CD14-positive monocyte (primary cell): ENCODE measurements around the gene OTUD3. TPM values are rescaled to one million over a fixed set of nuclear protein-coding genes. Genes with fewer than 3 reads are reported as not detected.
"Not testable (repeated sequence)": the region's sequence is repeated elsewhere in the genome, so short reads cannot be mapped to it uniquely, and the experiment has no call there.

Experiments used
- DNase-seq, 3 donors: peaks; one replicate each; pipeline ENCODE4 v3.0.0-alpha.2; 2011 to 2022
- H2AFZ ChIP-seq: 2 replicates; pipeline ENCODE4 v1.6.0; 2012; ENCODE audit warnings: mild to moderate bottlenecking, low read depth, low read length, inconsistent platforms; ENCODE audit not compliant: insufficient read depth, poor library complexity, severe bottlenecking
- H3K27ac ChIP-seq, 2 donors: 1 replicate in 1 of 2; 2 replicates in 1 of 2; pipeline ENCODE4 v1.5.1; 2012 to 2013; ENCODE audit warnings: low read length in 2 of 2, control low read depth in 1 of 2, inconsistent platforms in 1 of 2, low read depth in 1 of 2, mild to moderate bottlenecking in 1 of 2
- H3K27me3 ChIP-seq, 2 donors: one replicate each; pipeline versions ENCODE4 v1.6.0 to v1.6.1; 2011 to 2013; ENCODE audit warnings: low read length in 2 of 2; ENCODE audit not compliant: control insufficient read depth in 2 of 2, insufficient read depth in 2 of 2
- H3K36me3 ChIP-seq, 2 donors: replicated peaks in 1 of 2; 1 replicate in 1 of 2; 2 replicates in 1 of 2; pipeline versions ENCODE4 v1.5.1 to v1.6.1; 2012 to 2013; ENCODE audit warnings: low read length in 2 of 2, control low read depth in 1 of 2, inconsistent platforms in 1 of 2, mild to moderate bottlenecking in 1 of 2; ENCODE audit not compliant: insufficient read depth in 2 of 2, control insufficient read depth in 1 of 2
- H3K4me1 ChIP-seq, 2 donors: 1 replicate in 1 of 2; 2 replicates in 1 of 2; pipeline versions ENCODE4 v1.5.1 to v1.6.1; 2012 to 2013; ENCODE audit warnings: low read length in 2 of 2, control low read depth in 1 of 2, inconsistent platforms in 1 of 2, mild to moderate bottlenecking in 1 of 2, moderate library complexity in 1 of 2; ENCODE audit not compliant: insufficient read depth in 2 of 2, control insufficient read depth in 1 of 2
- H3K4me2 ChIP-seq: replicated peaks from 2 replicates; pipeline ENCODE3; 2012; ENCODE audit warnings: low read length, moderate library complexity, mild to moderate bottlenecking; ENCODE audit not compliant: poor library complexity, severe bottlenecking; ENCODE audit errors: extremely low read depth
- H3K4me3 ChIP-seq, 3 experiments: fragments of 200-600 bp in 1 of 3; sonication (generic) in 1 of 3; replicated peaks in 1 of 3; 1 replicate in 2 of 3; 2 replicates in 1 of 3; pipeline ENCODE4 v1.5.1; 2011 to 2013; ENCODE audit warnings: low read length in 3 of 3, mild to moderate bottlenecking in 3 of 3, control low read depth in 2 of 3, low read depth in 2 of 3, inconsistent platforms in 1 of 3, moderate library complexity in 1 of 3
- H3K79me2 ChIP-seq: 2 replicates; pipeline ENCODE4 v1.6.0; 2012; ENCODE audit warnings: mild to moderate bottlenecking, control low read depth, inconsistent platforms, low read length, moderate library complexity; ENCODE audit not compliant: insufficient read depth
- H3K9ac ChIP-seq: 2 replicates; pipeline ENCODE4 v1.6.0; 2017; ENCODE audit warnings: low read length, mild to moderate bottlenecking; ENCODE audit not compliant: insufficient read depth, poor library complexity, severe bottlenecking
- H3K9me3 ChIP-seq, 2 donors: replicated peaks in 1 of 2; 1 replicate in 1 of 2; 2 replicates in 1 of 2; pipeline versions ENCODE4 v1.5.1 to v1.6.1; 2012 to 2013; ENCODE audit warnings: low read length in 2 of 2, control low read depth in 1 of 2; ENCODE audit not compliant: control insufficient read depth in 1 of 2, insufficient read depth in 1 of 2
- H4K20me1 ChIP-seq: 2 replicates; pipeline ENCODE4 v1.6.0; 2012; ENCODE audit warnings: mild to moderate bottlenecking, low read length, control low read depth, moderate library complexity; ENCODE audit not compliant: insufficient read depth
- H3K27ac Mint-ChIP-seq, 7 donors: one replicate each; pipeline ENCODE4 v1.8.0; 2020; ENCODE audit warnings: mild to moderate bottlenecking in 7 of 7, mixed read lengths in 7 of 7, moderate library complexity in 6 of 7, inconsistent platforms in 2 of 7
- H3K27me3 Mint-ChIP-seq, 3 donors: one replicate each; pipeline ENCODE4 v1.8.0; 2021 to 2022; ENCODE audit warnings: low read depth in 3 of 3, mild to moderate bottlenecking in 3 of 3, mixed read lengths in 3 of 3, moderate library complexity in 3 of 3, inconsistent platforms in 1 of 3
- H3K36me3 Mint-ChIP-seq, 2 donors: one replicate each; pipeline ENCODE4 v1.8.0; 2020; ENCODE audit warnings: mixed read lengths in 2 of 2, inconsistent platforms in 1 of 2, mild to moderate bottlenecking in 1 of 2
- H3K4me1 Mint-ChIP-seq: one replicate; pipeline ENCODE4 v1.8.0; 2020; ENCODE audit warnings: mild to moderate bottlenecking, mixed read lengths
- H3K4me3 Mint-ChIP-seq, 2 donors: one replicate each; pipeline ENCODE4 v1.8.0; 2020; ENCODE audit warnings: mild to moderate bottlenecking in 2 of 2, mixed read lengths in 2 of 2, moderate library complexity in 1 of 2
- H3K9me3 Mint-ChIP-seq, 7 donors: one replicate each; pipeline ENCODE4 v1.8.0; 2020 to 2022; ENCODE audit warnings: mixed read lengths in 7 of 7, mild to moderate bottlenecking in 6 of 7, moderate library complexity in 6 of 7, inconsistent platforms in 2 of 7
- WGBS: methylation state at CpG from one replicate; pipeline ENCODE4 v1.1.5; 2013; ENCODE audit warnings: missing lambda C conversion rate; ENCODE audit not compliant: insufficient coverage; 5-methylcytosine and 5-hydroxymethylcytosine counted together
- intact Hi-C, 2 donors: fragments of 100-400 bp; cut with micrococcal nuclease; formaldehyde crosslinking; loops; one replicate each; pipeline versions ENCODE4 v1.15.0 to v1.15.1; 2023
- polyA plus RNA-seq, 3 donors: library from polyadenylated mRNA; depleted of rRNA in 1 of 3; unstranded in 2 of 3; stranded (reverse) in 1 of 3; fragments of 300-500 nt in 2 of 3; fragments of >200 nt in 1 of 3; fragmentation: Illumina TruSeq in 2 of 3; gene quantifications; 1 replicate in 2 of 3; 2 replicates in 1 of 3; pipeline ENCODE4 v1.2.3, GENCODE V29; 2012 to 2021
- TF ChIP-seq, protein P1 (sequence below): fragments of 200-600 bp; IDR thresholded peaks from one replicate; pipeline ENCODE4 v1.8.0; 2022; ENCODE audit warnings: antibody characterized with exemption, mild to moderate bottlenecking

Gene OTUD3
- polyA plus RNA-seq, 3 donors = 0.05 to 3.8 (median 1.2) TPM

DNA sequence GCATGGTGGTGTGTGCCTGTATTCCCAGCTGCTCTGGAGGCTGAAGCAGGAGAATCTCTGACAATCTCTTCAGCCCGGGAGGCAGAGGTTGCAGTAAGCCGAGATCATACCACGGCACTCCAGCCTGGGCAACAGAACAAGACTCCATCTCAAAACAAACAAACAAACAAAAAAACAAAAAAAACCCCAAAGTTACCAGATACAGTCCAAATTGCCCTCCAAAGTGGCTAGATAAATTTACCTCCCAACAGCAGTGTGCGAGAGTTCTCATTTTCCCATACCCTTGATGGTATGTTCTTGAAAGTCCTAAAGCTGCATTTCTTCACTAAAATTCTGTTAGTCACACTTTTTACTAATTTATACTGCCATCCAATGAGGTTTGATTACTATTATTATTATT lies 3.0 kb upstream of the OTUD3 start:
- Histone ChIP-seq H3K9ac (no peak overlapping the region), H2AFZ (no peak overlapping the region), H3K4me2 (no peak overlapping the region), H3K4me3 (no peak overlapping the region), H3K27me3 (peaks cover 0 to 2% of the 10 kb centered on the region in 2 donors), H3K79me2 (peaks cover 16% of the 10 kb centered on the region), H3K36me3 (no peaks in the 10 kb centered on the region), H4K20me1 (peaks cover 5% of the 10 kb centered on the region), H3K27ac (no peak overlapping the region), H3K9me3 (no peaks in the 10 kb centered on the region), H3K4me1 (peaks cover 14 to 17% of the 10 kb centered on the region in 2 donors)
- peaks cover 16% of the 10 kb centered on the region for H3K4me1 Mint-ChIP-seq
- H3K36me3 Mint-ChIP-seq = no peaks in the 10 kb centered on the region
- DNase-seq = no peak
- WGBS = 83% methylated on average over 1 of the region's 4 CpGs
- H3K27ac Mint-ChIP-seq = no peak overlapping the region
- intact Hi-C loops = no loop called here
- H3K27me3 Mint-ChIP-seq = peaks cover 6 to 27% (median 8%) of the 10 kb centered on the region in 3 donors
- peak overlapping the region in 1 of 2 donors; percentile 12 for H3K4me3 Mint-ChIP-seq
- TF ChIP-seq, protein P1, sequence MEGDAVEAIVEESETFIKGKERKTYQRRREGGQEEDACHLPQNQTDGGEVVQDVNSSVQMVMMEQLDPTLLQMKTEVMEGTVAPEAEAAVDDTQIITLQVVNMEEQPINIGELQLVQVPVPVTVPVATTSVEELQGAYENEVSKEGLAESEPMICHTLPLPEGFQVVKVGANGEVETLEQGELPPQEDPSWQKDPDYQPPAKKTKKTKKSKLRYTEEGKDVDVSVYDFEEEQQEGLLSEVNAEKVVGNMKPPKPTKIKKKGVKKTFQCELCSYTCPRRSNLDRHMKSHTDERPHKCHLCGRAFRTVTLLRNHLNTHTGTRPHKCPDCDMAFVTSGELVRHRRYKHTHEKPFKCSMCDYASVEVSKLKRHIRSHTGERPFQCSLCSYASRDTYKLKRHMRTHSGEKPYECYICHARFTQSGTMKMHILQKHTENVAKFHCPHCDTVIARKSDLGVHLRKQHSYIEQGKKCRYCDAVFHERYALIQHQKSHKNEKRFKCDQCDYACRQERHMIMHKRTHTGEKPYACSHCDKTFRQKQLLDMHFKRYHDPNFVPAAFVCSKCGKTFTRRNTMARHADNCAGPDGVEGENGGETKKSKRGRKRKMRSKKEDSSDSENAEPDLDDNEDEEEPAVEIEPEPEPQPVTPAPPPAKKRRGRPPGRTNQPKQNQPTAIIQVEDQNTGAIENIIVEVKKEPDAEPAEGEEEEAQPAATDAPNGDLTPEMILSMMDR = no peak
- H3K9me3 Mint-ChIP-seq = peaks cover 0 to 6% (median 2%) of the 10 kb centered on the region in 7 donors

DNA sequence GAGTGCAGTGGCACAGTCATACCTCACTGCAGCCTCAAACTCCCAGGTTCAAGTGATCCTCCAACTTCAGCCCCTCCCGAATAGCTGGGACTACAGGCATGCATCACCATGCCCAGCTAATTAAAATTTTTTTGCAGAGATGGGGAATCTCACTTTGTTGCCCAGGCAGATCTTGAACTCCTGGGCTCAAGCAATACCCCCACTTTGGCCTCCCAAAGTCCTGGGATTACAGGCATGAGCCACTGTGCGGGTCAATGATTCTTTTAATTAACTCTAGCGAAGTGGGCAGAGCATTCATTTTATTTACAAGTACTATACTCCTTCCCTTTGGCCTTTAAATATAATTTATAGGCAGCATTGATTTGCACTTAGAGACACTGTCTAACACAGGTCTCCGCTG lies 2.5 kb upstream of the OTUD3 start:
- 84% methylated on average over 2 of the region's 4 CpGs for WGBS
- Histone ChIP-seq H3K36me3 (no peaks in the 10 kb centered on the region), H3K9ac (no peak overlapping the region), H3K27ac (no peak overlapping the region), H3K79me2 (peaks cover 20% of the 10 kb centered on the region), H2AFZ (no peak overlapping the region), H3K4me3 (no peak overlapping the region), H3K9me3 (no peaks in the 10 kb centered on the region), H4K20me1 (peaks cover 6% of the 10 kb centered on the region), H3K4me1 (peaks cover 14 to 17% of the 10 kb centered on the region in 2 donors), H3K27me3 (peaks cover 0 to 2% of the 10 kb centered on the region in 2 donors), H3K4me2 (no peak overlapping the region)
- intact Hi-C loops = no loop called here
- TF ChIP-seq, protein P1 = no peak
- H3K36me3 Mint-ChIP-seq = no peaks in the 10 kb centered on the region
- no peak for DNase-seq
- H3K4me3 Mint-ChIP-seq = peak overlapping the region in 1 of 2 donors; percentile 21
- peaks cover 6 to 24% (median 8%) of the 10 kb centered on the region in 3 donors for H3K27me3 Mint-ChIP-seq
- peaks cover 0 to 3% (median 2%) of the 10 kb centered on the region in 7 donors for H3K9me3 Mint-ChIP-seq
- peaks cover 16% of the 10 kb centered on the region for H3K4me1 Mint-ChIP-seq
- no peak overlapping the region for H3K27ac Mint-ChIP-seq

DNA sequence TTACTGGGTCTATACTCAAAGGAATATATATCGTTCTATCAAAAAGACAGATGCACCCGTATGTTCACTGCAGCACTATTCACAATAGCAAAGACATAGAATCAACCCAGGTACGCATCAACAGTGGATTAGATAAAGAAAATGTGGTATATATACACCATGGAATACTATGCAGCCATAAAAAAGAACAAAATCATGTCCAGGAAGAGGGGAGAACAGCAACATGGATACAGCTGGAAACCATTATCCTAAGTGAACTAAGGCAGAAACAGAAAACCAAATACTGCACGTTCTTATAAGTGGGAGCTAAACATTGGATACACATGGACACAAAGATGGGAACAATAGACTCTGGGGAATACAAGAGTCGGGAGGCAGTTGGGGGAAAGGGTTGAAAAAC lies 1.4 kb upstream of the OTUD3 start:
- H3K4me3 Mint-ChIP-seq, H3K9me3 Mint-ChIP-seq, H3K9ac ChIP-seq, H2AFZ ChIP-seq, H4K20me1 ChIP-seq, H3K36me3 Mint-ChIP-seq, H3K36me3 ChIP-seq, DNase-seq, H3K4me3 ChIP-seq, H3K4me2 ChIP-seq, H3K27ac Mint-ChIP-seq, intact Hi-C loops, H3K9me3 ChIP-seq, H3K27me3 ChIP-seq, H3K27ac ChIP-seq: not testable (repeated sequence)
- peaks cover 3 to 19% (median 6%) of the 10 kb centered on the region in 3 donors for H3K27me3 Mint-ChIP-seq
- H3K4me1 ChIP-seq = peaks cover 14 to 17% of the 10 kb centered on the region in 2 donors
- WGBS = no CpG with 5 or more reads among the region's 5 CpGs
- peaks cover 23% of the 10 kb centered on the region for H3K4me1 Mint-ChIP-seq
- H3K79me2 ChIP-seq = peaks cover 31% of the 10 kb centered on the region
